ENCODE data around the gene ARL6IP4.

ARL6IP4 gene

GRCh38 chr12:122956035-122956434, 24.4 kb upstream of the ARL6IP4 start:
- in situ Hi-C loops (cut with MboI; ENCODE audit: low sequenced_read_pairs): loop anchor here (10.0 kb wide), 2 partner anchors 101 to 161 kb away; no protein-coding TSS in a partner anchor

- in situ Hi-C loops (cut with MboI; ENCODE audit: low sequenced_read_pairs): loop anchor here (10.0 kb wide), 2 partner anchors 104 to 164 kb away; no protein-coding TSS in a partner anchor
These were observed 22.1 kb upstream of the ARL6IP4 start for GRCh38 chr12:122958198-122958888.

GRCh38 chr12:122959566-122960192, 20.8 kb upstream of the ARL6IP4 start:
- in situ Hi-C loops (cut with MboI; ENCODE audit: low sequenced_read_pairs): loop anchor here (10.0 kb wide), 2 partner anchors 105 to 165 kb away; no protein-coding TSS in a partner anchor

- in situ Hi-C loops (cut with MboI; ENCODE audit: low sequenced_read_pairs): no loop called here
These were observed 20.3 kb upstream of the ARL6IP4 start for GRCh38 chr12:122960193-122960569.

GRCh38 chr12:122961531-122962329, 18.8 kb upstream of the ARL6IP4 start:
- in situ Hi-C loops (cut with MboI; ENCODE audit: low sequenced_read_pairs): no loop called here

- in situ Hi-C loops (cut with MboI; ENCODE audit: low sequenced_read_pairs): no loop called here
These were observed 16.6 kb upstream of the ARL6IP4 start for GRCh38 chr12:122963941-122964265.

- in situ Hi-C loops (cut with MboI; ENCODE audit: low sequenced_read_pairs): no loop called here
These were observed 15.8 kb upstream of the ARL6IP4 start for GRCh38 chr12:122964439-122965257.

DNA sequence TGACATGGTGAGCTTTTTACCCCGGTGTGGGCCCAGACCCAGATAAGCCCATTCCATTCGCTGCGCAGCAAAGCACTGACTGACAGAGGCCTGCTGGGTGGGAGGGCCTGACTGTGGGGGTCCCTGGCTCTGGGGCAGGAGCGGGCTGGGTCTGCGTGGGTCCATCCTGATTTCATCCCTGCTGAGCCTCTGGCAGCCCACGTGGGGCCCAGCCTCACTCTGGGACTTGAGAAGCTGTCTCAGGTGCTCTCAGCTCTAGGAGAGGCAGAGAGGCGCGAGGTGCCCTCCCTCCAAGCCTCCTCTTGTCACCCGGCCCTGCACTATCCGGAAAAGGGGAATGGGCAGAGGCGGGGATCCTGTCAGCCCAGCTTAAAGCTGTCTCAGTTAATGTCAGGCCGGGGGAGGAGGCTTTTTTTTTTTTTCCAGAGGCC, 15.1 kb upstream of the ARL6IP4 start:
- in situ Hi-C loops (cut with MboI; ENCODE audit: low sequenced_read_pairs): no loop called here

DNA sequence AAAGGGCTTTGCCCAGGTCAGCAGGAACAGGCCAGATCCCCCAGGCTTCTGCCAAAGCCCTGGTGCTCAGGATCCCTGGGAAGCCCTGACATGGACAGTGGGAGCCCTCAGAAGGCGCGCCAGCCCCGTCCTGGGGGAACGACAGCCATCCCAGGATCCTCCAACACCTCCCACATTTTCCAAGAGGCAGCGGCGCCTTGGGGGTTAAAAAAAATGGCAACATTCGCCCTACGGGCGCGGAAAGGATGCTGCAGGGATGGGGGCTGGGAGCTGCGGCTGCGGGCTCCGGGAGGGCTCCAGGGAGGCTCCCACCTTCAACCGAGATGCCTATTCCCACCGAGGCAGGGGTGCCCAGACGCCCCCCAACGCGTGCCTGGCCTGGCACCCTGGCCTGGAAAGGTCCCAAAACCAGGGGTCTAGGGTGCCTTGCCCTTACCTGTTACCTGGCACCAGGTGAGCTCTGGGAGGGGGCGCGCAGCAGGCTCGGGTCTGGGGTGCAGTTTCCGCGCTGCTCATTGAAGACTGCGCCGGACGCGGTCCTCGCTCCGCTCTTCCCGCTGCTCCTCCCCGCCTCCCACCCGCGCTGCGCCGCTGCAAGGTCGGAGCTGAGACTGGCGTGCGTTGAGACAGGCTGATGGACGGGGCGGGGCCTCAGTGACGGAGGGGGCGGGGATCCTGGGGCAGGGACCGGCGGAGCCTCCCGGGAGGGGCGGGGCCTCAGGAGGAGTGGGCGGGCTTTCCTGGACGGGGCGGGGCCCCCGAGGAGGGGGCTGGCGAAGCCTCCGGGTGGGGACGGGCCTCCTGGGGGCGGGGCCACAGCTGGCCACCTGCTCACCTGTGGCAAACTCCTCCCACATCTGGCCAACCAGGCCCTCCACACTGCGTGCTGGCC, 14.4 kb upstream of the ARL6IP4 start, which contains the start of gene ABCB9:
Gene ABCB9, minus strand, starts transcription at position 613 of the 892 bp plus-strand sequence. CDS start 6,228 bp downstream, outside the sequence.
- in situ Hi-C loops (cut with MboI; ENCODE audit: low sequenced_read_pairs): no loop called here

- in situ Hi-C loops (cut with MboI; ENCODE audit: low sequenced_read_pairs): no loop called here
These were observed 13.5 kb upstream of the ARL6IP4 start for GRCh38 chr12:122966743-122967550.

GRCh38 chr12:122968104-122968503, 12.4 kb upstream of the ARL6IP4 start:
- in situ Hi-C loops (cut with MboI; ENCODE audit: low sequenced_read_pairs): no loop called here

GRCh38 chr12:122969676-122970075, 10.8 kb upstream of the ARL6IP4 start:
- in situ Hi-C loops (cut with MboI; ENCODE audit: low sequenced_read_pairs): no loop called here

DNA sequence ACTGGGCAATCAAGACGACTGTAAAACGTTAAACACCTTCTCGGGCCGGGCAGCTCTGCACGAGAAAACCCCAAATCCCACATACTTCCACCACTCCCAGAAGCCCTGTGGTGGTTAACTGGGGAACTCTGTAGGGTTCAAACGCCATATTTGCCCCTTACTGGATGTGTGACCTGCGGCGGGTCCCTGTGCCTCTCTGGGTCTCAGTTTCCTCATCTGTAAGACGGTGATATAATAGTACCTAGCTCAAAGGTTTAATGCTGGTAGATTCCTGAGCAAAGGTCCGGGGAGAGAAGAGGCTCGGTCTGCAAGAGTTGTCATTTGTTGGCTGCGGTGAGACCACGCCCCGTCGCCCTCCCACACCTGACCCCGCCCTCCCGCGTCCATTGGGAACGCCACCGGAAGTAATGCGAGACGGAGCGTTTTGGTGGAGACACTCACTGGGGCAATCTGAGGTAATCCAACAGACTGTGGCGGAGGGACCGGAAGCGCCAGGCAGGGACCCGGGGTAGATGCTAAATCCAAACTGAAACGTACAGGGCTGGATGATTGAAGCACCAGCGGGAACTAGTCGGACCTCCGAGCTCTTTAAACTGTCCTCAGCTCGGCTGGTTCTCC, 6.1 kb upstream of the ARL6IP4 start:
- in situ Hi-C loops (cut with MboI; ENCODE audit: low sequenced_read_pairs): no loop called here

GRCh38 chr12:122974892-122975789, 5.3 kb upstream of the ARL6IP4 start, which contains the start of gene OGFOD2:
OGFOD2 (plus strand) TSS chr12:122975244; CDS start chr12:122975252, 8 bp downstream.
- in situ Hi-C loops (cut with MboI; ENCODE audit: low sequenced_read_pairs): no loop called here

GRCh38 chr12:122975790-122976647, 4.5 kb upstream of the ARL6IP4 start:
- in situ Hi-C loops (cut with MboI; ENCODE audit: low sequenced_read_pairs): no loop called here

DNA sequence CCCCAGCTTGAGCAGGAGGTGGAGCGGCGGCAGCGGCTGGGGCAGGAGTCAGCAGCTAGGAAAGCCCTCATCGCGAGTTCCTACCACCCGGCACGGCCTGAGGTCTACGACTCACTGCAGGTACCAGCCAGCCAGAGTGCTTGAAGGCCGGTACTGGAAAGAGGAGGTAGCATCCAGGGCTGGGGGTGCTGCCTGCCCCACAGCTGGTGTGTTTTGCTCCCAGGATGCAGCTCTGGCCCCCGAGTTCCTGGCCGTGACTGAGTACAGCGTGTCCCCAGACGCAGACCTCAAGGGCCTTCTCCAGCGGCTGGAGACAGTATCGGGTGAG, 3.9 kb upstream of the ARL6IP4 start:
- in situ Hi-C loops (cut with MboI; ENCODE audit: low sequenced_read_pairs): no loop called here

GRCh38 chr12:122977153-122977552, 3.3 kb upstream of the ARL6IP4 start:
- in situ Hi-C loops (cut with MboI; ENCODE audit: low sequenced_read_pairs): no loop called here
